Ramos (cell line): ENCODE results near the gene ECI1.
"Not testable (repeated sequence)": the region's sequence is repeated elsewhere in the genome, so short reads cannot be mapped to it uniquely, and the experiment has no call there.

Source experiments
- in situ Hi-C: fragments of 300-500 bp; cut with MboI; formaldehyde crosslinking; loops from one replicate; pipeline ENCODE4 v1.14.3; 2022; ENCODE audit warnings: low sequenced_read_pairs; ENCODE audit not compliant: unreplicated experiment

ECI1 gene

GRCh38 chr16:2280981-2281542 is 29.7 kb upstream of the ECI1 start:
- in situ Hi-C loops, result no loop called here

GRCh38 chr16:2280461-2280860 is 29.1 kb upstream of the ECI1 start:
- in situ Hi-C loops, result no loop called here

- in situ Hi-C loops, result no loop called here
Measured at GRCh38 chr16:2278956-2279800, 27.8 kb upstream of the ECI1 start.

- in situ Hi-C loops, result no loop called here
Measured at GRCh38 chr16:2278272-2278608, 26.9 kb upstream of the ECI1 start.

- in situ Hi-C loops, result no loop called here
Measured at GRCh38 chr16:2277466-2278271, 26.3 kb upstream of the ECI1 start.

- in situ Hi-C loops, result no loop called here
Measured at GRCh38 chr16:2276368-2277195, 25.2 kb upstream of the ECI1 start.

- in situ Hi-C loops, result no loop called here
Measured at GRCh38 chr16:2275476-2276367, 24.3 kb upstream of the ECI1 start.

GRCh38 chr16:2273931-2274330 is 22.5 kb upstream of the ECI1 start:
- in situ Hi-C loops, result no loop called here

GRCh38 chr16:2273484-2273883 is 22.1 kb upstream of the ECI1 start:
- in situ Hi-C loops, result no loop called here

GRCh38 chr16:2271848-2272461 is 20.6 kb upstream of the ECI1 start:
- in situ Hi-C loops, result no loop called here

GRCh38 chr16:2270588-2271470 is 19.4 kb upstream of the ECI1 start:
- in situ Hi-C loops, result no loop called here

GRCh38 chr16:2270070-2270462 is 18.7 kb upstream of the ECI1 start:
- in situ Hi-C loops, result no loop called here

- in situ Hi-C loops, result no loop called here
Measured at GRCh38 chr16:2267913-2268666, 16.7 kb upstream of the ECI1 start, which contains the start of gene RNPS1. Gene RNPS1, minus strand, starts transcription at chr16:2268126. Its CDS starts 3,483 bp downstream, at chr16:2264643.

GRCh38 chr16:2267505-2267912 is 16.1 kb upstream of the ECI1 start:
- in situ Hi-C loops, result not testable (repeated sequence)

- in situ Hi-C loops, result not testable (repeated sequence)
Measured at GRCh38 chr16:2266887-2267286, 15.5 kb upstream of the ECI1 start.

- in situ Hi-C loops, result not testable (repeated sequence)
Measured at GRCh38 chr16:2263026-2263425, 11.6 kb upstream of the ECI1 start.

GRCh38 chr16:2260250-2260649 is 8.9 kb upstream of the ECI1 start:
- in situ Hi-C loops, result no loop called here
